ENCODE results near the gene PCGF3. TPM values are rescaled to one million over a fixed set of nuclear protein-coding genes. Genes with fewer than 3 reads are reported as not detected.
"Not testable (repeated sequence)": the region's sequence is repeated elsewhere in the genome, so short reads cannot be mapped to it uniquely, and the experiment has no call there.

The PCGF3 gene
- total and polyA plus RNA-seq, 5 donors: 25.0 to 30.1 (median 27.1) TPM

DNA sequence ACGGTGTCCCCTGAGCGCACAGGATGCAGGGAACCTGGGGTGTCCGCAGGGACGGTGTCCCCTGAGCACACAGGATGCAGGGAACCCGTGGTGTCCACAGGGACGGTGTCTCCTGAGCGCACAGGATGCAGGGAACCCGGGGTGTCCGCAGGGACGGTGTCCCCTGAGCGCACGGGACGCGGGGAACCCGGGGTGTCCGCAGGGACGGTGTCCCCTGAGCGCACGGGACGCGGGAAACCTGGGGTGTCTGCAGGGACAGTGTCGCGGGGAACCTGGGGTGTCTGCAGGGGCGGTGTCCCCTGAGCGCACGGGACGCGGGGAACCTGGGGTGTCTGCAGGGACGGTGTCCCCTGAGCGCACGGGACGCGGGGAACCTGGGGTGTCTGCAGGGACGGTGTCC lies 30.9 kb downstream of the PCGF3 start:
- ATAC-seq; intact Hi-C loops (cut with DNase I); H3K4me1 ChIP-seq (ENCODE audit: control insufficient read depth, insufficient read depth, low read length); H3K9me3 ChIP-seq (ENCODE audit: control insufficient read depth, low read length); H3K27ac ChIP-seq (ENCODE audit: low read length); H3K27me3 ChIP-seq (ENCODE audit: control insufficient read depth, insufficient read depth); H3K4me3 ChIP-seq (ENCODE audit: low read length): not testable (repeated sequence)
- peak in 2 of 3 donors; percentile 18 to 45 for DNase-seq
- WGBS: 97% methylated on average over 31 of the region's 34 CpGs

- no peak for ATAC-seq
- Histone ChIP-seq H3K4me1 (ENCODE audit: control insufficient read depth, insufficient read depth, low read length) (no peaks in the 10 kb centered on the region), H3K27me3 (ENCODE audit: control insufficient read depth, insufficient read depth) (no peaks in the 10 kb centered on the region), H3K27ac (ENCODE audit: low read length) (no peak overlapping the region), H3K9me3 (ENCODE audit: control insufficient read depth, low read length) (no peaks in the 10 kb centered on the region), H3K4me3 (ENCODE audit: low read length) (no peak overlapping the region)
- WGBS: 90% methylated on average over 16 of the region's 16 CpGs
- intact Hi-C loops (cut with DNase I): no loop called here
- peak in 1 of 3 donors; percentile 2 for DNase-seq
Measured at GRCh38 chr4:738781-739280, 33.2 kb downstream of the PCGF3 start.

DNA sequence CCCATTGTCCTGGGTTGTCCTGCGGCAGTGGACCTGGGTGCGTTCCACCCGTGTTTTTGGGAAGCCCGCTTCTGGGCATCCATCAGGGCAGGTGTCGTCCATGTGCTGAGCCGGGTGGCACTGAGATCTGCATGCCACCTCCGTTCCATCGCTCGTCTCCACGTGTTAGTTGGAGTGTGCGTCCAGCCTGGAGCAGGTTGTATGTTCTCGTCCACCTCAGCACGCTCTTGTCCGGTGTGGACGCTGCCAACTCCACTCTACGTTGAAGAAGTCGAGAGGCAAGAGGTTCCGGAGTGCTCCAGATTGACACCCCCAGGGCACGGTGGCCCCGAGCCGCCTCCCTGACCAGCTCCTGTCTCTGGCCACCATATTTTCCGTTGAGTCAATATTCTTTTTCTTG lies 33.9 kb downstream of the PCGF3 start:
- intact Hi-C loops (cut with DNase I): no loop called here
- ATAC-seq (no peak), DNase-seq (peak in 1 of 3 donors; percentile 18)
- 94% methylated on average over 22 of the region's 22 CpGs for WGBS
- Histone ChIP-seq H3K4me1 (ENCODE audit: control insufficient read depth, insufficient read depth, low read length) (no peaks in the 10 kb centered on the region), H3K4me3 (ENCODE audit: low read length) (no peak overlapping the region), H3K27ac (ENCODE audit: low read length) (no peak overlapping the region), H3K9me3 (ENCODE audit: control insufficient read depth, low read length) (no peaks in the 10 kb centered on the region), H3K27me3 (ENCODE audit: control insufficient read depth, insufficient read depth) (no peaks in the 10 kb centered on the region)

- Histone ChIP-seq H3K9me3 (ENCODE audit: control insufficient read depth, low read length) (no peaks in the 10 kb centered on the region), H3K27ac (ENCODE audit: low read length) (no peak overlapping the region), H3K4me1 (ENCODE audit: control insufficient read depth, insufficient read depth, low read length) (no peaks in the 10 kb centered on the region), H3K27me3 (ENCODE audit: control insufficient read depth, insufficient read depth) (no peaks in the 10 kb centered on the region), H3K4me3 (ENCODE audit: low read length) (no peak overlapping the region)
- intact Hi-C loops (cut with DNase I): no loop called here
- no peak for ATAC-seq
- 87% methylated on average over 12 of the region's 12 CpGs for WGBS
- DNase-seq: peak in 1 of 3 donors; percentile 51
Measured at GRCh38 chr4:740011-740410, 34.4 kb downstream of the PCGF3 start.

- Histone ChIP-seq H3K4me3 (ENCODE audit: low read length) (no peak overlapping the region), H3K27ac (ENCODE audit: low read length) (no peak overlapping the region), H3K27me3 (ENCODE audit: control insufficient read depth, insufficient read depth) (no peaks in the 10 kb centered on the region), H3K4me1 (ENCODE audit: control insufficient read depth, insufficient read depth, low read length) (no peaks in the 10 kb centered on the region), H3K9me3 (ENCODE audit: control insufficient read depth, low read length) (no peaks in the 10 kb centered on the region)
- 84% methylated on average over 19 of the region's 19 CpGs for WGBS
- ATAC-seq: no peak
- intact Hi-C loops (cut with DNase I): no loop called here
- peak in 1 of 3 donors; percentile 7 for DNase-seq
Measured at GRCh38 chr4:740656-741282, 35.1 kb downstream of the PCGF3 start.

DNA sequence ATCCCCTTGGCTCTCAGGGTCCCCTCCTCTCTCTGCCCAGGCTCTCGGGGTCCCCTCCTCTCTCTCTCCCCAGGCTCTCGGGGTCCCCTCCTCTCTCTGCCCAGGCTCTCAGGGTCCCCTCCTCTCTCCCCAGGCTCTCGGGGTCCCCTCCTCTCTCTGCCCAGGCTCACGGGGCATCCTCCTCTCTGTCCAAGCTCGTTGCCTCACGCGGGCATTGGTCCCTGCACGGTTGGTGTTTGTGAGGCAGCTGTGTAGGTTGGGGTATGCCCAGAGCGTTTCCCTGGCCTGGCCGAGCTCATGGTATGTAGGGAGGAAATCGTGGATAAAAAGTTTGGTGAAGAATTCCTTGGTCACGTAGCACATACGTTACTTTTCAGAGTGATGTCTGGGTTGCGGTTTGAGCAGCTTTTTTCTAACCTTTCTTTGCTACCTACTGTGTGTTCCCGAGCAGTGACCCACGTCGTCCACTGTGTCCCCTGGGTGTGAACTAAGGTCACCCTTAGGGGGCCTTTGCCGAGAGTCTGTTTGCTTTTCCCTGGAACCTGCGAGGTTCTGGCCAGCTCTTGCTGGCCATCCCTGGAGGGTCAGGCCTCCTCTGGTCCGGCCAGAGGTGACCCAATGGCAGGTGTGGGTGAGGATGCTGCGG lies 36.6 kb downstream of the PCGF3 start:
- 83% methylated on average over 21 of the region's 21 CpGs for WGBS
- Histone ChIP-seq H3K4me3 (ENCODE audit: low read length) (no peak overlapping the region), H3K27me3 (ENCODE audit: control insufficient read depth, insufficient read depth) (no peaks in the 10 kb centered on the region), H3K27ac (ENCODE audit: low read length) (no peak overlapping the region), H3K4me1 (ENCODE audit: control insufficient read depth, insufficient read depth, low read length) (no peaks in the 10 kb centered on the region), H3K9me3 (ENCODE audit: control insufficient read depth, low read length) (no peaks in the 10 kb centered on the region)
- DNase-seq (peak in 2 of 3 donors; percentile 30 to 38), ATAC-seq (peak; percentile 13 to 27)
- intact Hi-C loops (cut with DNase I): no loop called here

- no peaks in the 10 kb centered on the region for H3K4me1 ChIP-seq (ENCODE audit: control insufficient read depth, insufficient read depth, low read length)
- DNase-seq: peak; percentile 71 to 89 (median 83)
- 77% methylated on average over 26 of the region's 26 CpGs for WGBS
- H3K4me3 ChIP-seq (ENCODE audit: low read length): no peak overlapping the region
- no peaks in the 10 kb centered on the region for H3K27me3 ChIP-seq (ENCODE audit: control insufficient read depth, insufficient read depth)
- H3K27ac ChIP-seq (ENCODE audit: low read length): no peak overlapping the region
- intact Hi-C loops (cut with DNase I): no loop called here
- H3K9me3 ChIP-seq (ENCODE audit: control insufficient read depth, low read length): no peaks in the 10 kb centered on the region
- ATAC-seq: peak; percentile 74 to 85
Measured at GRCh38 chr4:742742-743311, 37.2 kb downstream of the PCGF3 start.

DNA sequence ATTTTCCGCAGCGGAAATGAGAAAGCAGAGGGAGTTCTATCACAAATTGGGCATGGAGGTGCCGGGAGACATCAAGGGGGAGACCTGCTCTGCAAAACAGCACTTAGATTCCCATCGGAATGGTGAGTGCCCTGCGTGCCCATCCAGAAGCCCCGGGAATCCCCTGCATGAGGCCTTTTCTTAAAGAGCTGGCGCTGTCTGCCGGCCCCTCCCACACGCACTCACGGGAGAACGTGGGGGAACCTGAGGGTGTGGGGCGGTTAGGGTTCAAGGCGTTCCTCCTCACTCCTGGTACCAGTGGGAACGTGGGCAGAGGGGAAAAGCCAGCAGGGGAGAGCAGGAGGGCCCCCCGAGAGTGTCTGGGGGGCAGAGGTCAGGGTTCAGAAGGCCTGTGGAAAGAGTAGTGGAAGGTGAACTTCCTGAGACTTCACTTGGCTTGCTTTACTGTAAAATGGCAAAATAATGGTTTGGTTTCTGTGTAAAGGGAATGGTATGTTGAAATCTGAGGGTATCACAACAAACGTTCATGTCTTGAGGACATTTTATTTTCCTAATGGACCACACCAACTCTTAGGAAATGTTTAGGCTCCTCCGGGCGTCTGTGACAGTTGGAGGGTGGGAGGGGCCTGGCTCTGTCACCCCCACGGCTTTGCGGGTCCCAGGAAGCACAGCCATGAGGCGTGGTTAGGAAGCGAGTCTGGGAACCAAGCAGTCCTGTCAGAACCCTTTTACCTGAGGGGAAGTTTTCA lies 38.0 kb downstream of the PCGF3 start:
- WGBS: 80% methylated on average over 22 of the region's 22 CpGs
- DNase-seq: peak in 2 of 3 donors; percentile 34 to 35
- Histone ChIP-seq H3K4me1 (ENCODE audit: control insufficient read depth, insufficient read depth, low read length) (no peaks in the 10 kb centered on the region), H3K4me3 (ENCODE audit: low read length) (no peak overlapping the region), H3K27me3 (ENCODE audit: control insufficient read depth, insufficient read depth) (no peaks in the 10 kb centered on the region), H3K27ac (ENCODE audit: low read length) (no peak overlapping the region), H3K9me3 (ENCODE audit: control insufficient read depth, low read length) (no peaks in the 10 kb centered on the region)
- intact Hi-C loops (cut with DNase I): no loop called here
- ATAC-seq: peak; percentile 10 to 25

DNA sequence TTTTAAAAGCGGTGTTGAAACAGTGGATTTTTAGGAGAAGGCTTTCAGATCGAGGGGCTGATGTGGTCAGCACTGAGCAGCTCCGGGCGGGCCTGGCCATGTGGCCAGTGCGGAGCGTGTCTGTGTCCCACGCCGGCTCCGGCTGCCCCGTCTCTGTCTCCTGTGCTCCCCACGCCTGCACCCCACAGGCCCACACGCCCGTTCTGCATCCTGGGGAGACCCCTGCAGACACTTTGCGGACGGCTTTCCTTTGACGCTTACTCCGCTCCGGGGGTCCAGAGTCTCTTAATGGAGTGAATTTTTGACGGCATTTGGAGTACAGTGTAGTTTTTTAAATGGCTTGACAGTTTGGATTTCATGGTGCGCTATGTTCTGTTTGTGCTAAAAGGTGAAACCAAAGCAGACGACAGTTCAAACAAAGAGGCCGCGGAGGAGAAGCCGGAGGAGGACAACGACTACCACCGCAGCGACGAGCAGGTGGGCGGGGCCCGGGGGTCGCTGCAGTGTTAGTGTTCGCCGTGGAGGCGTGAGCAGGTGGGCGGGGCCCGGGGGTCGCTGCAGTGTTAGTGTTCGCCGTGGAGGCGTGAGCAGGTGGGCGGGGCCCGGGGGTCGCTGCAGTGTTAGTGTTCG lies 38.7 kb downstream of the PCGF3 start:
- Histone ChIP-seq H3K27me3 (ENCODE audit: control insufficient read depth, insufficient read depth) (no peaks in the 10 kb centered on the region), H3K4me1 (ENCODE audit: control insufficient read depth, insufficient read depth, low read length) (no peaks in the 10 kb centered on the region), H3K4me3 (ENCODE audit: low read length) (no peak overlapping the region), H3K9me3 (ENCODE audit: control insufficient read depth, low read length) (no peaks in the 10 kb centered on the region), H3K27ac (ENCODE audit: low read length) (no peak overlapping the region)
- 92% methylated on average over 35 of the region's 44 CpGs for WGBS
- intact Hi-C loops (cut with DNase I): no loop called here
- peak in 2 of 3 donors; percentile 36 to 43 for DNase-seq
- peak in 1 of 2 donors; percentile 38 for ATAC-seq

- Histone ChIP-seq H3K4me3 (ENCODE audit: low read length) (no peak overlapping the region), H3K4me1 (ENCODE audit: control insufficient read depth, insufficient read depth, low read length) (no peaks in the 10 kb centered on the region), H3K27me3 (ENCODE audit: control insufficient read depth, insufficient read depth) (no peaks in the 10 kb centered on the region), H3K27ac (ENCODE audit: low read length) (no peak overlapping the region), H3K9me3 (ENCODE audit: control insufficient read depth, low read length) (no peaks in the 10 kb centered on the region)
- ATAC-seq: no peak
- peak in 2 of 3 donors; percentile 29 to 35 for DNase-seq
- intact Hi-C loops (cut with DNase I): no loop called here
- WGBS: 93% methylated on average over 23 of the region's 34 CpGs
Measured at GRCh38 chr4:747546-748170, 42.0 kb downstream of the PCGF3 start.

Data from right cardiac atrium (tissue), 5 donors.